Esophagus muscularis mucosa (tissue), 4 donors: ENCODE results near the gene PHF20.

ENCODE experiments used
- CTCF ChIP-seq, 3 experiments: fragments of 200-600 bp in 2 of 3; fragments of 450-650 bp in 1 of 3; sonication (generic) in 2 of 3; IDR thresholded peaks; one replicate each; pipeline ENCODE4 v1.5.1; 2017 to 2019; ENCODE audit warnings: antibody characterized with exemption in 3 of 3, mild to moderate bottlenecking in 2 of 3, moderate library complexity in 1 of 3
- EP300 ChIP-seq: sonication (generic); formaldehyde crosslinking; IDR thresholded peaks from one replicate; pipeline ENCODE4 v1.6.1; 2017; ENCODE audit warnings: antibody characterized with exemption
- POLR2A ChIP-seq: fragments of 450-650 bp; IDR thresholded peaks from one replicate; pipeline ENCODE4 v1.6.1; 2017; ENCODE audit warnings: antibody characterized with exemption, moderate library complexity, mild to moderate bottlenecking, low read depth
- POLR2AphosphoS5 ChIP-seq, 2 donors: sonication (generic); formaldehyde crosslinking; IDR thresholded peaks; one replicate each; pipeline ENCODE4 v1.6.1; 2017; ENCODE audit warnings: antibody characterized with exemption in 2 of 2

- no peak for TF ChIP-seq CTCF (IDR thresholded peaks at IDR 0.05)
- no peak for TF ChIP-seq POLR2AphosphoS5 (IDR thresholded peaks at IDR 0.05)
- TF ChIP-seq POLR2A: no peak
- TF ChIP-seq EP300: no peak
These were observed 24.8 kb downstream of the PHF20 start for GRCh38 chr20:35796571-35796970.
